HG03045 (cell line): Measurements from ENCODE around the gene SAC3D1.
"Not testable (repeated sequence)": the region's sequence is repeated elsewhere in the genome, so short reads cannot be mapped to it uniquely, and the experiment has no call there.

Source experiments
- ATAC-seq: cut with Tn5 transposase; IDR thresholded peaks from one replicate; pipeline ENCODE4 v1.9.1; 2021; ENCODE audit warnings: mild to moderate bottlenecking, moderate library complexity; ENCODE audit not compliant: unreplicated experiment

Gene SAC3D1

GRCh38 chr11:65040847-65041622, at the start of gene SAC3D1:
TSS of gene SAC3D1 (plus strand) at chr11:65041210. CDS start at chr11:65041293, 83 bp downstream.
- peak; percentile 82 for ATAC-seq

- ATAC-seq, result no peak
Observed at GRCh38 chr11:64994318-64994717, 46.7 kb upstream of the SAC3D1 start.

DNA sequence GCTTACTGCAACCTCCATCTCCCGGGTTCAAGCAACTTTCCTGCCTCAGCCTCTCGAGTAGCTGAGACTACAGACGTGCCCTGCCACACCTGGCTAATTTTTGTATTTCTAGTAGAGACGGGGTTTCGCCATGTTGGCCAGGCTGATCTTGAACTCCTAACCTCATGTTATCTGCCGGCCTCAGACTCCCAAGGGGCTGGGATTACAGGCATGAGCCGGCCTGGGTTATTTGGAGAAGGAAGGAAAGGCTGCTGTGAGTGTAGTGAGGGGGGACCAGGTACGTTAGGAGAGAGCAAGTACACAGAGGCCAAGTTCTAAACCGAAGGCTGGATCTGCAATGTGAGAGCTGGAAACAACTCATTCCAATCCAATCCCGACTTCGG, 44.7 kb upstream of the SAC3D1 start:
- ATAC-seq, result no peak

DNA sequence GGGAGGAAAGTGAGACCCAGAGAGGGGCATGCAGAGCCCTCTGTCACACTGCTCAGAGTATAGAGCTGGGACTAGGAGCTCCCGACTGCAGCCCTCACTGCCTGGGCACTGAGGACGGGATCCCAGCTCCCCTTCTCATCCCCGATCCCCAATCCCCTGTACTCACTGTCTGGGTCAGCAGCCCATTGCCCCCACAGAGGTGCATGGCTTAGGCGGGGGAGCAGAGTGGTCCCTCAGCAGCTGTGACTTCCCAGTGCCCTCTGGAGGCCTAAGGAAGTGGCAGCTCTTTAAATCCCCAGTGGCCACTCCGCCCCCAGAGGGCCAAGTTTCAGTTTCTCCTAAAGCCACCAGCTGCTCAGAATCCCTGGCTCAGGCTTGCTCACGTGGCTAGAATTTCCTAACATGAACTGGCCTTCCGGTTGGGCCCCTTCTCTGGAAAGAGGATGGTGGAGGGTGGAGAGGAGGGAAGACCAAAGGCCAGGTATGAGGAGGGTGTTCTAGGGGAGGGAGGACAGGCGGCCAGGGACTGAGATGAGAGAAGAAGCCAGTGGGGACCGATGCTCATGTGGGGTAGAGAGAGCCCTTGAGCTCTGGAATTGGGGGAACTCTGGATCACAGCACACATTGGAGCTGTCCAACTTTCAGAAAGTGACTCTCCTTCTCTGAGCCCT, 44.2 kb upstream of the SAC3D1 start, which contains the start of gene BATF2:
TSS of gene BATF2 (minus strand) at position 262 of the 671 bp plus-strand sequence. CDS start at position 205, 57 bp downstream.
- ATAC-seq, result no peak

GRCh38 chr11:64998141-64998540, 42.9 kb upstream of the SAC3D1 start:
- ATAC-seq, result no peak

GRCh38 chr11:64998690-64999431, 42.1 kb upstream of the SAC3D1 start:
- ATAC-seq, result no peak

DNA sequence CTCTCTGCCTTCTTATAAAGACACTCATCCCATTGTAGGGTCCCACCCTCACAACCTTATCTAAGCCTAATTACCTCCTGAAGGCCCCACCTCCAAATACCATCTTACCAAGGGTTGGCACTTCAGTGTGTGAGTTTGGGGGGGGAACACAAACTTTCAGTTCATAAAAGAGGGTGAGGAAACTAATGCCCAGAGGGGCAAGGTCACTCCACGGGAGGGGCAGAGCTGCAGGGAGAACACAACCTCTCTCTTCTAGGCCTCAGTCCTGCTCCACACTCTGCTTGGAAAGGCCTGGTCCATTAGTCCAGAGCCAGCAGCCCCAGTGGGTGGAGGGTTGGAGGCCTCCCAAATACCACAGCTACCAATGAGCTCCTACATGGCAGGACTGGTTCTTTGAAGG, 41.5 kb upstream of the SAC3D1 start:
- ATAC-seq, result no peak

GRCh38 chr11:65002706-65003105, 38.3 kb upstream of the SAC3D1 start:
- ATAC-seq, result no peak

- no peak for ATAC-seq
Observed at GRCh38 chr11:65003282-65003681, 37.7 kb upstream of the SAC3D1 start.

GRCh38 chr11:65003968-65004367, 37.0 kb upstream of the SAC3D1 start:
- not testable (repeated sequence) for ATAC-seq

- no peak for ATAC-seq
Observed at GRCh38 chr11:65008016-65008415, 33.0 kb upstream of the SAC3D1 start.

DNA sequence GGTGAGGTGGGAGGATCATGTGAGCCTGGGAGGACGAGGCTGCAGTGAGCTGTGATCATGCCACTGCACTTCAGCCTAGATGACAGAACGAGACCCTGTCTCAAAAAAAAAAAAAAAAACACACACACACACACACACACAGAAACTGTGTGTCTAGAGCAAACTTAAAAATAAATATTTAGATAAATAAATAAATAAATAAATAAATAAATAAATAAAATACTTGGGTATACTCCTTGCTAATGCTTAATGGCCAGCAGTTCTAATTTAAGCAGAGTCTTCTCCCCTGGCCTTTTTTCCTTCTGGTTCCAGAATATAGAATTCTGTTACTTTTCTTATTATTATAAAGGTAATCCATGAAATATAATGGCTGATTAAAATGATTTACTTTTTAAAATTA, 32.1 kb upstream of the SAC3D1 start:
- ATAC-seq, result no peak

DNA sequence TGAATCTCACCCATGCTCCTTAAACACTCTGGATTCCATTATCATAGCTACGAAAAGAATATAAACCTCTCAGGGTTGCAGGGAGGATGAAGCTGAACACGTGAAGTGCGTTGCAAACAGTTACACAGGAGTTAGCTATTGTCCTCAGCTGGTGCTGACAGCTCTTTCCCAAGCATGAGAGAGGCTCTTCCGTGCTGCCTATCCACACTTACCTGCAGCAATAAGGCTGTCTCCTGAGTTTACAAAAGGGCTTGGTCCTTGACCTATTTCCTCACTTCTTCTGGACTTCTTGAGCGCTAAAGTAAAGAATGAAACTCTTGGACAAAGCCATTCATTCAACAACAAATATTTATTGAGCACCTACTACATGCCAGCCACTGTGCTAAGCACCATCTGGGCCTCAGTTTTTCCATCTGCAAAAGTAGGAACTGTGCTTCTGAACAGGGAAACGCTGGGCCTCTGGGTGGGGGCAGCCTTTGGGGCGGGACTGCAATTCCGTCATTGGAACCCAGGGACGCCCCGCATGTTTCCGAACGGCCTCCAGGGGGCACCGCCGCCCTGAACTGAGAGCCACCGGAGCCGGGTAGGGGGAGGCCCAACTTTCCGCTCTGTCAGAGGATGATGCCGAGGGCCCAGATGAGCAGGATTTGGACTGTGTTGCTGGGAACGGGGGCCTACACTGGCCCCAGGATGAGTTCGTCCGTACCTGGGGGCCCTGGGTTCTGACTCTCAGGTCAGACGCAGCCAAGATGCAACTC, 27.7 kb upstream of the SAC3D1 start:
- peak; percentile 78 for ATAC-seq

DNA sequence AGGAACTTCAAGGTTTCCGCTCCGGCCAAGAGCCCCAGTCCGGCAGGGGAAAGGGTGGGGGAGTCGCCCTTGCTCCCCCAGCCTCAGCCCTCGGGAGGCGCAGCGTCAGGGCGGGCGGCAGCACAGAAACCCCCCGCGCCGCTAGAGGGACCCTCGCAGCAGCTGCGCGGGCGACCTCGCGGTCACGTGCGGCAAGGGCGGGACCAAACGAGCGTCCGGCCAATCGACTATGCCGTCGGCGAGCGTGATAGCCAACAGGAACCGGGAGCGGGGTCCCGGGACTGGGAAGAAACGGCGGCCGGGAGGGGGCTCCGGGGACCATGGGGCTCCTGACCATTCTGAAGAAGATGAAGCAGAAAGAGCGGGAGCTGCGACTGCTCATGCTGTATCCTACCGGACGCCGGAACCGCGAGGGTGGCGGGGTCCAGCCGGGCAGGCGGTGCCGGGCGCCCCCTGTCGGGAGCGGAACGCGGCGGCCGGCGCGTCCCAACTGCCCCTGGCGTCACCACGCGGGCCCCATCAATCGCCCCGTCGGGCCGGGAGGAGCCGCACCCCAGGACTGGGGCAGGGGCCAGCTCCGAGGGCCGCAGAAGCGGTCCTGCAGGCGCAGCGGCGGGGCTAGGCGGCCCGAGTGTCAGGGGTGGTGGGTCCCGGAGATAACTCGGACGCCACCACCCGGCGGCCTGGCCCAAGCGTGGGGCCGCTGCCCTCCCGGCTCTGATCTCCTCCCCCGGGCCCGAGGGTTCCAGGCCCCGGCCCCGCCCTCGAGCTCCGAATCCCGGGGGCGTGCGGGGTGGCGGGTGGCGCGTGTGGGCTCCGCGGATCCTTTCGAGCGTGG, 26.9 kb upstream of the SAC3D1 start, which contains the start of gene ARL2:
TSS of gene ARL2 (plus strand) at position 273 of the 838 bp plus-strand sequence. CDS start at position 321, 48 bp downstream.
- peak; percentile 83 for ATAC-seq

GRCh38 chr11:65014726-65015227, 26.2 kb upstream of the SAC3D1 start:
- ATAC-seq, result no peak

GRCh38 chr11:65016705-65017104, 24.3 kb upstream of the SAC3D1 start:
- ATAC-seq, result no peak

GRCh38 chr11:65017937-65018336, 23.1 kb upstream of the SAC3D1 start:
- ATAC-seq, result no peak

GRCh38 chr11:65019824-65020223, 21.2 kb upstream of the SAC3D1 start:
- no peak for ATAC-seq

DNA sequence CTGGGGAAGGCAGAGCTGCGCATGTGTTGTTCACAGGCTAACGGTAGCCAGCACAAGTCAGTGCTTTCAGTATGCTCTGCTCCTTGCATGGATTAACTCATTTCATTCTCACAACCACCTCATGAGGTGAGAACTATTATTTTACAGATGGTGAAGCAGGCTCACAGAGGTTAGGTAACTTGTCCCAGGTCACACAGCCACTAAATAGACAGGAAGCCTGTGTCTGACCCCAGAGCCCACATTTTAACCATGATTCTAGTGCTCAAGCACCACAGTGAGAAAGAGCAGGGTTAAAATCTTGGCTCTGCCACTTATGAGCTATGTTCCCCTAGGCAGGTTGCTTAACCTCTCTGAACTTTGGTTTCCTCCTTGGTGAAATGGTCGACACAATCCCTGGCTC, 20.0 kb upstream of the SAC3D1 start:
- ATAC-seq, result no peak

DNA sequence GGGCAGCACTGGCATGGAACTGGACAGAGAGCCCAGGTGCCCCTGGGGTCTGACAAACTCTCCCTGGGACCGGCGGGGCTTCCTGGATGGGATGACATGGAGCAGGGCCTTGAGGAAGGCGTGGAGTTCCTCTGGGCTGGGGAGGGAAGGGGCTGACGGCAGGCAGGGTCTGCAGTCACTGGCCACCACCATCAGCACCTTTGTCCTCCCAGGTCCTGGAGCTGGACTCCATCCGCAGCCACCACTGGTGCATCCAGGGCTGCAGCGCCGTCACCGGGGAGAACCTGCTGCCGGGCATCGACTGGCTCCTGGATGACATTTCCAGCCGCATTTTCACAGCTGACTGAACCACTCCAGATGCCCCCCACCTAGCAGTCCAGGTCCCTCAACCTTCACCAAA, 19.5 kb upstream of the SAC3D1 start:
- ATAC-seq, result no peak
